Measurements from ENCODE around the gene SHKBP1. TPM values are rescaled to one million over a fixed set of nuclear protein-coding genes. Genes with fewer than 3 reads are reported as not detected.
"Not testable (repeated sequence)": the region's sequence is repeated elsewhere in the genome, so short reads cannot be mapped to it uniquely, and the experiment has no call there.

The SHKBP1 gene
- polyA plus RNA-seq, 1 donor from 2014 or later, result 3.8 TPM

DNA sequence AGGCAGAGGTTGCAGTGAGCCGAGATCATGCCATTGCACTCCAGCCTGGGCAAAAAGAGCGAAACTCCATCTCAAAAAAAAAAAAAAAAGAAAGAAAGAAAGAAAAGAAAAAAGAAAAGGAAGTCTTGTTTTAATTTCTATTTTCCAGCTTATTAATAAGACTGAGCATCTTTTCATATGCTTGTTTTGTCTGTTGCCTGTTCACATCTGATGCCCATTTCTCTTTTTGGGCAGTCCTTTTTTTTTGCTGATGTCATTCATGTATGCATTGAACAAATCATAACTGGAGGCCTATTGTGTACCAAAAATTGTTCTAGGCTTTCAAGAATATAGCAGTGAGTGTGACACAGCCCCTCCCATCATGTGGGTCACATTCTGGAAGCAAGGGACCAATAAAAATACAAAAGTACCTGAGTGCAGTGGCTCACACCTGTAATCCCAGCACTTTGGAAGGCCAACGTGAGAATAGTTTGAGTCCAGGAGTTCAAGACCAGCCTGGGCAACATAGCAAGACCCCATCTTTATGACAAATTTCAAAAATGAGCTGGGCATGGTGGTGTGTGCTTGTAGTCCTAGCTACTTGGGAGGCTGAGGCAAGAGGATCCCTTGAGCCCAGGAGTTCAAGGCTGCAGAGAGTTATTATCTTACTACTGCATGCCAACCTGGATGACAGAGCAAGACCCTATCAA is 30.4 kb upstream of the SHKBP1 start:
- H2AFZ ChIP-seq (ENCODE audit: low read depth, low read length); H4K20me1 ChIP-seq (ENCODE audit: insufficient read depth); H3K9ac ChIP-seq (ENCODE audit: low read length); H3K4me2 ChIP-seq (ENCODE audit: low read length); H3K27me3 ChIP-seq (ENCODE audit: insufficient read depth, low read depth, low read length); H3K27ac ChIP-seq (ENCODE audit: low read length); H3K9me2 ChIP-seq (ENCODE audit: insufficient read depth, low read length); H3K36me3 ChIP-seq (ENCODE audit: insufficient read depth, low read length); H3K4me3 ChIP-seq (ENCODE audit: low read length); H3F3A ChIP-seq (ENCODE audit: insufficient read depth, low read length, poor library complexity, severe bottlenecking); H3K9me3 ChIP-seq (ENCODE audit: low read length); H3K79me2 ChIP-seq (replicated peaks; ENCODE audit: insufficient read depth, low read length): not testable (repeated sequence)

DNA sequence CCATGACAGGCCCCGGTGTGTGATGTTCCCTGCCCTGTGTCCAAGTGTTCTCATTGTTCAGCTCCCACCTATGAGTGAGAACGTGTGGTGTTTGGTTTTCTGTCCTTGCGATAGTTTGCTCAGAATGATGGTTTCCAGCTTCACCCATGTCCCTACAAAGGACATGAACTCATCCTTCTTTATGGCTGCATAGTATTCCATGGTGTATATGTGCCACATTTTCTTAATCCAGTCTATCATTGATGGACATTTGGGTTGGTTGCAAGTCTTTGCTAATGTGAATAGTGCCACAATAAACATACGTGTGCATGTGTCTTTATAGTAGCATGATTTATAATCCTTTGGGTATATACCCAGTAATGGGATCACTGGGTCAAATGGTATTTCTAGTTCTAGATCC is 29.5 kb upstream of the SHKBP1 start:
- not testable (repeated sequence) for H3K9ac ChIP-seq (ENCODE audit: low read length); H3K9me3 ChIP-seq (ENCODE audit: low read length); H3K9me2 ChIP-seq (ENCODE audit: insufficient read depth, low read length); H3K4me3 ChIP-seq (ENCODE audit: low read length); H3K27ac ChIP-seq (ENCODE audit: low read length); H3K36me3 ChIP-seq (ENCODE audit: insufficient read depth, low read length); H3F3A ChIP-seq (ENCODE audit: insufficient read depth, low read length, poor library complexity, severe bottlenecking); H4K20me1 ChIP-seq (ENCODE audit: insufficient read depth); H3K4me2 ChIP-seq (ENCODE audit: low read length); H2AFZ ChIP-seq (ENCODE audit: low read depth, low read length); H3K27me3 ChIP-seq (ENCODE audit: insufficient read depth, low read depth, low read length); H3K79me2 ChIP-seq (replicated peaks; ENCODE audit: insufficient read depth, low read length)

DNA sequence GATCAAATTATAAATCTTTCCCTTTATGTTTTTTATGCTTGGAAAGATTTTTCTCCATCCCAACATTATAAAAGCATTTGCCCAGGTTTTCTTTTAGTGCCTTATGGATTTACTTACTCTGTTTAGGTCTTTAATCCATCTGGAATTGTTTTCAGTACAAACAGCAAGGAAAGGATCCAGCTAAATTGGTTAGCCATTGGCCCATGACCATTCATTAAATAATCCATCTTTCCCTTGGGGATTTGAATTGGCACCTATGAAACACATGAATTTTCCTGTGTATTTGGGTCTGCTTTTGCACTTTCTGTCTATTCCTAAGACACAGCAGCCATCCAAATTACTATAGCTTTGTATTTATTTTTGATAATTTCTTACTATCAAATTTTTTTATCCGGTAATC is 28.8 kb upstream of the SHKBP1 start:
- TF ChIP-seq, protein P1, sequence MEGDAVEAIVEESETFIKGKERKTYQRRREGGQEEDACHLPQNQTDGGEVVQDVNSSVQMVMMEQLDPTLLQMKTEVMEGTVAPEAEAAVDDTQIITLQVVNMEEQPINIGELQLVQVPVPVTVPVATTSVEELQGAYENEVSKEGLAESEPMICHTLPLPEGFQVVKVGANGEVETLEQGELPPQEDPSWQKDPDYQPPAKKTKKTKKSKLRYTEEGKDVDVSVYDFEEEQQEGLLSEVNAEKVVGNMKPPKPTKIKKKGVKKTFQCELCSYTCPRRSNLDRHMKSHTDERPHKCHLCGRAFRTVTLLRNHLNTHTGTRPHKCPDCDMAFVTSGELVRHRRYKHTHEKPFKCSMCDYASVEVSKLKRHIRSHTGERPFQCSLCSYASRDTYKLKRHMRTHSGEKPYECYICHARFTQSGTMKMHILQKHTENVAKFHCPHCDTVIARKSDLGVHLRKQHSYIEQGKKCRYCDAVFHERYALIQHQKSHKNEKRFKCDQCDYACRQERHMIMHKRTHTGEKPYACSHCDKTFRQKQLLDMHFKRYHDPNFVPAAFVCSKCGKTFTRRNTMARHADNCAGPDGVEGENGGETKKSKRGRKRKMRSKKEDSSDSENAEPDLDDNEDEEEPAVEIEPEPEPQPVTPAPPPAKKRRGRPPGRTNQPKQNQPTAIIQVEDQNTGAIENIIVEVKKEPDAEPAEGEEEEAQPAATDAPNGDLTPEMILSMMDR (IDR thresholded peaks at IDR 0.05; ENCODE audit: poor library complexity, severe bottlenecking), result no peak
- TF ChIP-seq MXI1 (conservative IDR thresholded peaks at IDR 0.05; ENCODE audit: poor library complexity, severe bottlenecking), result no peak
- TF ChIP-seq RAD21 (conservative IDR thresholded peaks at IDR 0.05), result no peak
- TF ChIP-seq POLR2AphosphoS5 (IDR thresholded peaks at IDR 0.05), result no peak
- no peak for TF ChIP-seq SMC3 (conservative IDR thresholded peaks at IDR 0.05; ENCODE audit: poor library complexity)
- TF ChIP-seq, protein P2, sequence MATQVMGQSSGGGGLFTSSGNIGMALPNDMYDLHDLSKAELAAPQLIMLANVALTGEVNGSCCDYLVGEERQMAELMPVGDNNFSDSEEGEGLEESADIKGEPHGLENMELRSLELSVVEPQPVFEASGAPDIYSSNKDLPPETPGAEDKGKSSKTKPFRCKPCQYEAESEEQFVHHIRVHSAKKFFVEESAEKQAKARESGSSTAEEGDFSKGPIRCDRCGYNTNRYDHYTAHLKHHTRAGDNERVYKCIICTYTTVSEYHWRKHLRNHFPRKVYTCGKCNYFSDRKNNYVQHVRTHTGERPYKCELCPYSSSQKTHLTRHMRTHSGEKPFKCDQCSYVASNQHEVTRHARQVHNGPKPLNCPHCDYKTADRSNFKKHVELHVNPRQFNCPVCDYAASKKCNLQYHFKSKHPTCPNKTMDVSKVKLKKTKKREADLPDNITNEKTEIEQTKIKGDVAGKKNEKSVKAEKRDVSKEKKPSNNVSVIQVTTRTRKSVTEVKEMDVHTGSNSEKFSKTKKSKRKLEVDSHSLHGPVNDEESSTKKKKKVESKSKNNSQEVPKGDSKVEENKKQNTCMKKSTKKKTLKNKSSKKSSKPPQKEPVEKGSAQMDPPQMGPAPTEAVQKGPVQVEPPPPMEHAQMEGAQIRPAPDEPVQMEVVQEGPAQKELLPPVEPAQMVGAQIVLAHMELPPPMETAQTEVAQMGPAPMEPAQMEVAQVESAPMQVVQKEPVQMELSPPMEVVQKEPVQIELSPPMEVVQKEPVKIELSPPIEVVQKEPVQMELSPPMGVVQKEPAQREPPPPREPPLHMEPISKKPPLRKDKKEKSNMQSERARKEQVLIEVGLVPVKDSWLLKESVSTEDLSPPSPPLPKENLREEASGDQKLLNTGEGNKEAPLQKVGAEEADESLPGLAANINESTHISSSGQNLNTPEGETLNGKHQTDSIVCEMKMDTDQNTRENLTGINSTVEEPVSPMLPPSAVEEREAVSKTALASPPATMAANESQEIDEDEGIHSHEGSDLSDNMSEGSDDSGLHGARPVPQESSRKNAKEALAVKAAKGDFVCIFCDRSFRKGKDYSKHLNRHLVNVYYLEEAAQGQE (IDR thresholded peaks at IDR 0.05; ENCODE audit: borderline replicate concordance), result no peak
- no peak for TF ChIP-seq TAF1 (IDR thresholded peaks at IDR 0.05; ENCODE audit: low read depth)
- TF ChIP-seq EP300 (conservative IDR thresholded peaks at IDR 0.05; ENCODE audit: poor library complexity, severe bottlenecking), result no peak
- TF ChIP-seq EZH2 (IDR thresholded peaks at IDR 0.05; ENCODE audit: borderline replicate concordance, insufficient read depth, low read length, poor library complexity, severe bottlenecking), result no peak
- H3K27ac ChIP-seq (ENCODE audit: low read length), result no peak overlapping the region

More for the DNA sequence above, 28.8 kb upstream of the SHKBP1 start:
- H3K27me3 ChIP-seq (ENCODE audit: insufficient read depth, low read depth, low read length), result peaks cover 2% of the 10 kb centered on the region
- no peaks in the 10 kb centered on the region for H3K9me2 ChIP-seq (ENCODE audit: insufficient read depth, low read length)
- no peaks in the 10 kb centered on the region for H3F3A ChIP-seq (ENCODE audit: insufficient read depth, low read length, poor library complexity, severe bottlenecking)
- H3K4me3 ChIP-seq (ENCODE audit: low read length), result no peak overlapping the region
- H3K9me3 ChIP-seq (ENCODE audit: low read length), result no peaks in the 10 kb centered on the region
- H3K79me2 ChIP-seq (replicated peaks; ENCODE audit: insufficient read depth, low read length), result no peaks in the 10 kb centered on the region
- no peak overlapping the region for H2AFZ ChIP-seq (ENCODE audit: low read depth, low read length)
- no peaks in the 10 kb centered on the region for H4K20me1 ChIP-seq (ENCODE audit: insufficient read depth)
- H3K9ac ChIP-seq (ENCODE audit: low read length), result no peak overlapping the region
- H3K36me3 ChIP-seq (ENCODE audit: insufficient read depth, low read length), result no peaks in the 10 kb centered on the region
- H3K4me2 ChIP-seq (ENCODE audit: low read length), result no peak overlapping the region
